Stimulated activated naive CD8-positive, alpha-beta T cell treated with anti-CD3 and anti-CD28 coated beads, Interleukin-15, Interleukin-2, amounts not matched to agents 100 U/mL and 50 U/mL, for 24 hours (primary cell): ENCODE results near the gene GIPC2.

Experiments used
- ATAC-seq: fragments of 150-1000 bp; cut with Tn5 transposase; one replicate; pipeline ENCODE4 v1.10.0; 2021
- DNase-seq: peaks from one replicate; pipeline ENCODE4 v3.0.0; 2021

Gene GIPC2

GRCh38 chr1:78147031-78147430 is 101.3 kb downstream of the GIPC2 start:
- ATAC-seq (no peak), DNase-seq (no peak)

GRCh38 chr1:78153092-78153736 is 107.4 kb downstream of the GIPC2 start:
- DNase-seq: no peak
- ATAC-seq: no peak

GRCh38 chr1:78155121-78155520 is 109.4 kb downstream of the GIPC2 start:
- no peak for DNase-seq

GRCh38 chr1:78156805-78157521 is 111.2 kb downstream of the GIPC2 start:
- no peak for ATAC-seq

More at GRCh38 chr1:78155121-78155520, 109.4 kb downstream of the GIPC2 start:
- no peak for ATAC-seq

GRCh38 chr1:78165816-78166215 is 120.0 kb downstream of the GIPC2 start:
- ATAC-seq: no peak

More at GRCh38 chr1:78156805-78157521, 111.2 kb downstream of the GIPC2 start:
- no peak for DNase-seq

GRCh38 chr1:78168306-78168705 is 122.5 kb downstream of the GIPC2 start:
- DNase-seq (no peak), ATAC-seq (no peak)

More at GRCh38 chr1:78165816-78166215, 120.0 kb downstream of the GIPC2 start:
- DNase-seq: no peak

- DNase-seq: no peak
- ATAC-seq: no peak
These were observed 125.1 kb downstream of the GIPC2 start for GRCh38 chr1:78170859-78171258.

- DNase-seq: no peak
- no peak for ATAC-seq
These were observed 126.2 kb downstream of the GIPC2 start for GRCh38 chr1:78171736-78172590.

- ATAC-seq (no peak), DNase-seq (no peak)
These were observed 130.7 kb downstream of the GIPC2 start for GRCh38 chr1:78176448-78176847.

- DNase-seq (no peak), ATAC-seq (no peak)
These were observed 132.0 kb downstream of the GIPC2 start for GRCh38 chr1:78177708-78178270.

- ATAC-seq (no peak), DNase-seq (no peak)
These were observed 133.1 kb downstream of the GIPC2 start for GRCh38 chr1:78178816-78179215.

GRCh38 chr1:78184460-78185072 is 138.8 kb downstream of the GIPC2 start:
- ATAC-seq (no peak), DNase-seq (no peak)
